Right lobe of liver (tissue), 4 donors: Measurements from ENCODE around the gene SCFD2.

Source experiments
- POLR2A ChIP-seq: fragments of 450-650 bp; IDR thresholded peaks from one replicate; pipeline ENCODE4 v1.6.1; 2017; ENCODE audit warnings: antibody characterized with exemption, mild to moderate bottlenecking
- TF ChIP-seq, protein P1 (sequence below), 4 donors: fragments of 200-600 bp in 3 of 4; fragments of 450-650 bp in 1 of 4; IDR thresholded peaks; one replicate each; pipeline versions ENCODE4 v1.5.1 to v1.8.0; 2016 to 2022; ENCODE audit warnings: antibody characterized with exemption in 4 of 4, mild to moderate bottlenecking in 2 of 4
- donor health status: DM: no; HTN: no; CAD: no.
- donor health status: DM: no; HTN: no; CAD: no.
- donor health status: DM: no; HTN: yes; CAD: no.

GRCh38 chr4:52907510-52907909 lies 458.4 kb downstream of the SCFD2 start:
- TF ChIP-seq, protein P1, sequence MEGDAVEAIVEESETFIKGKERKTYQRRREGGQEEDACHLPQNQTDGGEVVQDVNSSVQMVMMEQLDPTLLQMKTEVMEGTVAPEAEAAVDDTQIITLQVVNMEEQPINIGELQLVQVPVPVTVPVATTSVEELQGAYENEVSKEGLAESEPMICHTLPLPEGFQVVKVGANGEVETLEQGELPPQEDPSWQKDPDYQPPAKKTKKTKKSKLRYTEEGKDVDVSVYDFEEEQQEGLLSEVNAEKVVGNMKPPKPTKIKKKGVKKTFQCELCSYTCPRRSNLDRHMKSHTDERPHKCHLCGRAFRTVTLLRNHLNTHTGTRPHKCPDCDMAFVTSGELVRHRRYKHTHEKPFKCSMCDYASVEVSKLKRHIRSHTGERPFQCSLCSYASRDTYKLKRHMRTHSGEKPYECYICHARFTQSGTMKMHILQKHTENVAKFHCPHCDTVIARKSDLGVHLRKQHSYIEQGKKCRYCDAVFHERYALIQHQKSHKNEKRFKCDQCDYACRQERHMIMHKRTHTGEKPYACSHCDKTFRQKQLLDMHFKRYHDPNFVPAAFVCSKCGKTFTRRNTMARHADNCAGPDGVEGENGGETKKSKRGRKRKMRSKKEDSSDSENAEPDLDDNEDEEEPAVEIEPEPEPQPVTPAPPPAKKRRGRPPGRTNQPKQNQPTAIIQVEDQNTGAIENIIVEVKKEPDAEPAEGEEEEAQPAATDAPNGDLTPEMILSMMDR (IDR thresholded peaks at IDR 0.05): no peak
- TF ChIP-seq POLR2A: no peak
